Activated CD4-positive, alpha-beta memory T cell treated with anti-CD3 and anti-CD28 coated beads for 36 hours (primary cell): ENCODE results near the gene DUSP5. TPM values are rescaled to one million over a fixed set of nuclear protein-coding genes. Genes with fewer than 3 reads are reported as not detected.

ENCODE experiments used
- CTCF ChIA-PET: fragments of 350-600 bp; sonication (Branson Sonifier 250); formaldehyde crosslinking; loops from one replicate; lab custom pipeline; 2021; ENCODE audit warnings: antibody characterized with exemption, inconsistent platforms; lab: Charles Lee
- POLR2A ChIA-PET: fragments of 350-600 bp; sonication (Branson Sonifier 250); formaldehyde crosslinking; loops from one replicate; lab custom pipeline; 2021; ENCODE audit warnings: antibody characterized with exemption; lab: Charles Lee
- DNase-seq: peaks from one replicate; pipeline ENCODE4 v3.0.0-alpha.2; 2020
- H3K27ac Mint-ChIP-seq: one replicate; pipeline ENCODE4 v1.8.0; 2021; ENCODE audit warnings: mixed read lengths
- H3K27me3 Mint-ChIP-seq: one replicate; pipeline ENCODE4 v1.8.0; 2021; ENCODE audit warnings: mixed read lengths
- H3K36me3 Mint-ChIP-seq: one replicate; pipeline ENCODE4 v1.8.0; 2021; ENCODE audit warnings: mixed read lengths
- H3K4me1 Mint-ChIP-seq: one replicate; pipeline ENCODE4 v1.8.0; 2021; ENCODE audit warnings: low read depth, mixed read lengths
- H3K4me3 Mint-ChIP-seq: one replicate; pipeline ENCODE4 v1.8.0; 2021; ENCODE audit warnings: mild to moderate bottlenecking, mixed read lengths
- H3K9me3 Mint-ChIP-seq: one replicate; pipeline ENCODE4 v1.8.0; 2021; ENCODE audit warnings: mixed read lengths
- intact Hi-C: fragments of 100-400 bp; cut with micrococcal nuclease; formaldehyde crosslinking; loops from one replicate; pipeline ENCODE4 v1.15.1; 2023
- total RNA-seq, 2 experiments: library from RNA; stranded (reverse); gene quantifications; one replicate each; pipeline ENCODE4 v1.2.3, GENCODE V29; 2021

Gene DUSP5
- total RNA-seq, 2 experiments from 2014 or later = 171 to 176 TPM

DNA sequence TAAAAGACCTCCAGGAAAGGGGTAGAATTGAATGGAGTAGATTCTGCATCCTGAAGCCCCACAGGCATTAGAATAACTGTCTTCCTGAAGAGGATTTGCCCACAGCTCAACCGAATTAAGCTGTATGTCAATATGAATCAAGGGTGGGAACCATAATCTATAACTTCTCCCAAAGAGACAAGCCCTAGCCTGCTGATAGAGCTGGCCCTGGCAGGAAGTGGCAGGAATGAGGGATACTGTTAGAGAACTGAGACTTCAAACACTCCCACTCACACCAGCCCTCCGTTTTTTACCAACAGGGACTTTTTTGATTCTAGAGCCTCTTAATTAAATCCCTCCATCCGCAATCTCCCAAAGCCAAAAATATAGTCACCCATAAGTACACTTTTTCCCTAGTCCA is 12.2 kb upstream of the DUSP5 start:
- Mint-ChIP-seq H3K27ac (no peak overlapping the region), H3K36me3 (peaks cover 3% of the 10 kb centered on the region), H3K4me3 (no peak overlapping the region), H3K4me1 (peaks cover 15% of the 10 kb centered on the region), H3K9me3 (no peaks in the 10 kb centered on the region), H3K27me3 (no peaks in the 10 kb centered on the region)
- ChIA-PET CTCF (interaction anchor here (0.6 kb wide), 3 partner anchors 74 to 246 kb away, joined by 3 read pairs; no protein-coding TSS in a partner anchor), POLR2A (no interaction called here)
- DNase-seq = no peak
- intact Hi-C loops = no loop called here

DNA sequence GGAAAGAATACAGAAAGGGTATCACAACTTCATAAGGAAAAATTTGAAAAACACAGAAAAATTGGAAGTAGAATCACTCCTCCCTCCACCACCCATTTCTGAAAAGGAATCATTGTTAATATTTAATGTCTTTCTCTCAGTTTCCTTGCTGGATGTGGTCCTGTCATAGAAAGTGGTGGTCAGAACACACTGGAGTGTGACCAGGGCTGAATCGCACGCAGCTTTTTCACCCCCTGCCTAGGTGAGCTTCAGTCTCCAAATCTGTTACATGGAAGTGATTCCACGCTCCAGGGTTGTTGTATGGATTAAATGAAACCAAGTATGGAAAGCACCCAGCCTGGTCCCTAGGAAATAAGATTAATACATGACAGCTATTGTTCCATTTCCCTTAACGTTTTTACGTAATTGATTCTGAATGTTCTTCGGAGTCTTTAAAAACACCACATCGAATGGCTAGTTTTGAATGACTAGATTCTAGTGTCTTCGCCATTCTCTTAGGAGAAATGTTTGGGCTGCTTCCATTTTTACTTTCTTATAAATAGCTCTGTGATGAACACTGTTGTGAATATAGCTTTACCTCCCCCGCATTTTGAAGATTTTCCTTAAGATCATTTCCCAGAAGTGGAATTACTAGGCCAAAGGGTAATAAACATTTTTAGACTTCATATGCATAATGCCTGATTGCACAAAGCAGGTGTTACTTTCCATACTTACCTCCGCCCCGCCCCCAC is 10.9 kb upstream of the DUSP5 start:
- CTCF ChIA-PET = no interaction called here
- POLR2A ChIA-PET = interaction anchor here (0.6 to 1.2 kb wide), 2 partner anchors 73 to 149 kb away, joined by 4 read pairs; no protein-coding TSS in a partner anchor
- no peaks in the 10 kb centered on the region for H3K9me3 Mint-ChIP-seq
- no peak for DNase-seq
- H3K27me3 Mint-ChIP-seq = no peaks in the 10 kb centered on the region
- intact Hi-C loops = no loop called here
- peaks cover 3% of the 10 kb centered on the region for H3K36me3 Mint-ChIP-seq
- no peak overlapping the region for H3K4me3 Mint-ChIP-seq
- peaks cover 15% of the 10 kb centered on the region for H3K4me1 Mint-ChIP-seq
- H3K27ac Mint-ChIP-seq = no peak overlapping the region

DNA sequence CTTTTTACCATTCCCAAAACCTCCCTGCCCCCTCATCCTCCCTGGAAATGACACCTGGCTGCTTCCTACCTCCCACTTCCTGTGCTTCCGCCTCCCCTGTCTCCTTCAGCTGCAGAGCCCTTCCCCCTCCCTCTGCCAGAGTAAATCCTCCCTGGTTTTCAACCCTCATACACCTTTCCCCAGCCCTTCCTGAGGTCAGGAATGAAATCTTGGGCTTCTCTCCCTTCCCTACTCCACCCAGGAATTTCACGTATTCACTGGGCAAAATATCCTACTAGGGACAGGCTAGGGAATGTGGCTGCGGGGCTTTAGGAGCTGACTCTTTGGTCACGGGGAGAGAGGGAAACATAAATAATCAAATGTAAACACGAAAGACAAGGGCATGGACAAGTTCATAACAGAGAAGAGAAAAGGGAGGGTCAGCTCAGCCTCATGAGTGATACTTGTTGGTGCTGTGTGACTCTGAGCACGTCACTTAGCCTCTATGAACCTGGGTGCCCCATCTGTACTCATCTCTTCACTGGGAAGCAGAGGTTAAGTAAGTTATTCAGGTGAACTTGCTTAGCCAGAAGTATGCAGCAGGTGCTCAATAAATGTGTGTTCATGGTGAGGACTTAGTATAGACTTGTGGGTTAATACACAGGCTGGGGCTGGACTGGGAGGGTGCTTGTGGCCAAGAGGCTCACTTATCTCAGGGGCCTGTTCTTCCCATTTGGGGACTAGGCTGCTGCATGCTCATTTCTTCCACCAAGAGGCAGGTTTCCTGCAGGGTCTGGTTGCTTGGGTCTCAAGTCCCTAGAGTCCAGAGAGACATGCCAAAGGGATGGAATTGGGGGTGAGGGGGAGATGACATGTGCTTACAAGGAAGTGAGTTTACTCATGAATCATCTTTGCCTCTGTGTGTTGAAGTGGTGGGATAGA is 10.0 kb upstream of the DUSP5 start:
- Mint-ChIP-seq H3K4me3 (no peak overlapping the region), H3K27ac (no peak overlapping the region), H3K36me3 (peaks cover 3% of the 10 kb centered on the region), H3K27me3 (no peaks in the 10 kb centered on the region), H3K4me1 (peaks cover 18% of the 10 kb centered on the region), H3K9me3 (no peaks in the 10 kb centered on the region)
- intact Hi-C loops = no loop called here
- DNase-seq = no peak
- CTCF ChIA-PET = interaction anchor here (1.0 kb wide), 1 partner anchor 133 kb away, joined by 4 read pairs; no protein-coding TSS in a partner anchor
- POLR2A ChIA-PET = interaction anchor here (0.6 to 1.2 kb wide), 2 partner anchors 74 to 150 kb away, joined by 4 read pairs; no protein-coding TSS in a partner anchor

DNA sequence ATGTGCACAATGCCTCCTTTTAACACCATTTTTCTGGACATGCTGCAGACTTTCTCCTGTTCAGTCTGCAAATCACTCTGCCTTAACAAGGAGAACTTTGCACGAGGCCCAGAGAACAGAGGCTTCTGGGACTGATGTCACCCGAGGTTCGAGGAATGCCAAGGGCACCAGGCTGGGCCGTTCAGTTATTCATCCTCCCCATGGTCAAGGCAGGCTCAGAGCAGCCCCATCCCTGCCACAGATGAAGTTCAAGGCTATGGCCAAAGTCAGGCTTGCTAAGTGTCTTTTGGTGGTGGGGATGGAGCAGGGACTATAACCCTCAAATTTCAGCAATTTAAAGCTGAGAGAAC is 9.4 kb upstream of the DUSP5 start:
- POLR2A ChIA-PET = no interaction called here
- no peak overlapping the region for H3K27ac Mint-ChIP-seq

DNA sequence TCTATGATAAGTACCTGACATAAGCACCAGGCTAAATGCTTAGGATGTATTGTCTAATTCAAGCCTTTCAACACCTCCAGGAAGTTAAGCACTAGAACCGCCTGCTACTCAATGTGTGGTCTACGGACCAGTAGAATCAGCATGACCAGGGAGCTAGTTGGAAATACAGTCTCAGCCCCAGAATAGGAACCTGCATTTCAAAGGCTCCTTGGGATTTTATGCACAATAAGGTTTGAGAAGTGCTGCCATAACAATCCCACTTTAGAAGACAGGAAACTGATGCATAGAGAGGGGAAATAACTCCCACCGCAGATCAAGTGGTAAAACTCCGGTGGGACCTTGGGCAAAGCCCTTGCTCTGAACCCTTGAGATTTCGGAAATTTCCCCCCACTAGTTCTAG is 8.8 kb upstream of the DUSP5 start:
- CTCF ChIA-PET = interaction anchor here (1.0 kb wide), 1 partner anchor 135 kb away, joined by 4 read pairs; no protein-coding TSS in a partner anchor
- Mint-ChIP-seq H3K4me3 (no peak overlapping the region), H3K27ac (no peak overlapping the region), H3K9me3 (no peaks in the 10 kb centered on the region), H3K4me1 (peaks cover 23% of the 10 kb centered on the region), H3K36me3 (peaks cover 3% of the 10 kb centered on the region), H3K27me3 (no peaks in the 10 kb centered on the region)
- intact Hi-C loops = no loop called here
- no peak for DNase-seq
- POLR2A ChIA-PET = no interaction called here

More for the DNA sequence above, 9.4 kb upstream of the DUSP5 start:
- H3K36me3 Mint-ChIP-seq = peaks cover 3% of the 10 kb centered on the region
- intact Hi-C loops = no loop called here
- H3K27me3 Mint-ChIP-seq = no peaks in the 10 kb centered on the region
- H3K4me3 Mint-ChIP-seq = no peak overlapping the region
- DNase-seq = no peak
- CTCF ChIA-PET = interaction anchor here (1.0 kb wide), 1 partner anchor 134 kb away, joined by 4 read pairs; no protein-coding TSS in a partner anchor
- peaks cover 18% of the 10 kb centered on the region for H3K4me1 Mint-ChIP-seq
- no peaks in the 10 kb centered on the region for H3K9me3 Mint-ChIP-seq

DNA sequence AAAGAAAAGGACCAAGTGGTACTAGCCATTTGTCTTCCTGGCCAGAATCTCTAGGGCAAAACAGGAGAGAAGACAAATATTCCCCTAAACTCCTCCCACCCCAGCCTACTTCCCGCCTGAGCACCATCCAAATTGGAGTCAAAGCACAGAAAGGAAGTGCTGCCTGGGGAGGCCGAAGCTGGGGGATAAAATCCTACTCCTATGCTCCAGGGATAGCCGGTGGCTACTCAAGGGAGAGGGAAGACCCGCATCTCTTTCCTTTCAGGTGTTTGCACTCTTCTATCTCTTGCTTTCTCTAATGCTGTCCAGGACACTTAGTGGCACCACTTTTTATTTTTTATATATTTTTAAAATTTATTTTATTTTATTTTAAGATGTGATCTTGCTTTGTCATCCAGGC is 7.1 kb upstream of the DUSP5 start:
- Mint-ChIP-seq H3K27ac (no peak overlapping the region), H3K9me3 (no peaks in the 10 kb centered on the region), H3K36me3 (peaks cover 4% of the 10 kb centered on the region), H3K4me1 (peaks cover 29% of the 10 kb centered on the region), H3K4me3 (no peak overlapping the region), H3K27me3 (no peaks in the 10 kb centered on the region)
- no peak for DNase-seq
- ChIA-PET CTCF (interaction anchor here (0.7 to 1.2 kb wide), 3 partner anchors 49 to 184 kb away, joined by 3 to 5 read pairs (median 3); no protein-coding TSS in a partner anchor), POLR2A (no interaction called here)
- intact Hi-C loops = no loop called here

DNA sequence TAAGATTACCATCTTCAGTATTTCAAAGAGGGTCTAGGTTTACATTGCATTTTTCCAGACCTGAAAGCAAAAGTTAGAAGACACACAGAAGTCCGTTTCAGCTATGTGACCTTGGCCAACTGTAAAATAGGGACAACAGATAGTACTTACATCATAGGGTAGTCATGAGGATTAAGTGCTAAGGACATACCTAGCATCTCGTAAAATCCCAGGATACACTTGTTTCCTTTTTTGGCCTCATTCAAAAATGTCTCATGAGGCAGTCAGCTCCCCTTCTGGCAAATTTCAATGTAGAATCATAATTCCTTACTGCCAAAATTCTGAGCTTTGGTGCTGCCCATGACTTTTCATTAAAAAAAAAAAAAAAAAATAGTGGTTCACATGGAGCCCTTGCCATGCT is 6.4 kb upstream of the DUSP5 start:
- Mint-ChIP-seq H3K36me3 (peaks cover 10% of the 10 kb centered on the region), H3K27ac (no peak overlapping the region), H3K9me3 (no peaks in the 10 kb centered on the region), H3K4me3 (no peak overlapping the region), H3K27me3 (no peaks in the 10 kb centered on the region), H3K4me1 (peaks cover 36% of the 10 kb centered on the region)
- POLR2A ChIA-PET = interaction anchor here (1.4 kb wide), 2 partner anchors 12 to 136 kb away, joined by 3 to 5 read pairs; no protein-coding TSS in a partner anchor
- no peak for DNase-seq
- CTCF ChIA-PET = interaction anchor here (0.7 to 1.2 kb wide), 3 partner anchors 8 to 184 kb away, joined by 3 to 5 read pairs (median 4); no protein-coding TSS in a partner anchor
- intact Hi-C loops = no loop called here

DNA sequence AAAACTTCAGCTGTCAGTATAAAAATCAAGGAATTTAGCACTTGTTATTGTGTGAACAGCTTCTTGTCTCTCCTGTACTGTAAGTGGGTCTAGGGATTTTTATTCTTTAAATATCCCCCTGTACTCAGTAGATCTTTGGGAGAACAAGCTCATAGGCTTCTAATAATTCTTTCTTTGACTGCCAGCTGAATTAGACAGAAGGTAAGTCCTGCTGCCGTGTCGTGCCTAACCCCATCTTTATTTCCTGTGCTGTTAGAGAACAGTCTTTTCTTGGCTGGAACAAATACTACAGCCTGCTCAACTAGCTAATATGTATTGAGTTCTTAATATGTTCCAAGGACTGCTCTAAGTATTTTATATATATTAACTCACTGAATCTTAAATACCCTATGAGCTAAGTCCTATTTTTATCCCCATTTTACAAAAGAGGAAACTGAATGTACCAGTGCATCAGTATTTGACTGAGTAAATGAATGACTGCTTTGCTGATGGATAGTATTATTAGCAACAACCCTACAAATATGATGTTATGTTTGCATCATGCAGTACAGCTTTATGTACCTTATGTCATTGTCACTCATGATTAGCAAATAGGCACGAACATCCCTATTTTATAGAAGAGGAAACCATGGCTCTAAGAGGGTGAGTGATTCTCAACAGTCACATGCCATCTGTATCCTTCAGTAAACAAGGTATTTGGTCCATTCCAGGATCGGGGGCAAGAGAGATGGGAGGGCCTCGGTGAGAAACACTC is 5.5 kb upstream of the DUSP5 start:
- intact Hi-C loops = no loop called here
- Mint-ChIP-seq H3K9me3 (no peaks in the 10 kb centered on the region), H3K27ac (no peak overlapping the region), H3K27me3 (no peaks in the 10 kb centered on the region), H3K4me3 (no peak overlapping the region), H3K4me1 (peaks cover 33% of the 10 kb centered on the region), H3K36me3 (peaks cover 11% of the 10 kb centered on the region)
- ChIA-PET POLR2A (interaction anchor here (1.4 kb wide), 2 partner anchors 13 to 137 kb away, joined by 3 to 5 read pairs; no protein-coding TSS in a partner anchor), CTCF (interaction anchor here (0.6 to 1.5 kb wide), 4 partner anchors 9 to 185 kb away, joined by 4 to 8 read pairs (median 5); no protein-coding TSS in a partner anchor)
- no peak for DNase-seq

DNA sequence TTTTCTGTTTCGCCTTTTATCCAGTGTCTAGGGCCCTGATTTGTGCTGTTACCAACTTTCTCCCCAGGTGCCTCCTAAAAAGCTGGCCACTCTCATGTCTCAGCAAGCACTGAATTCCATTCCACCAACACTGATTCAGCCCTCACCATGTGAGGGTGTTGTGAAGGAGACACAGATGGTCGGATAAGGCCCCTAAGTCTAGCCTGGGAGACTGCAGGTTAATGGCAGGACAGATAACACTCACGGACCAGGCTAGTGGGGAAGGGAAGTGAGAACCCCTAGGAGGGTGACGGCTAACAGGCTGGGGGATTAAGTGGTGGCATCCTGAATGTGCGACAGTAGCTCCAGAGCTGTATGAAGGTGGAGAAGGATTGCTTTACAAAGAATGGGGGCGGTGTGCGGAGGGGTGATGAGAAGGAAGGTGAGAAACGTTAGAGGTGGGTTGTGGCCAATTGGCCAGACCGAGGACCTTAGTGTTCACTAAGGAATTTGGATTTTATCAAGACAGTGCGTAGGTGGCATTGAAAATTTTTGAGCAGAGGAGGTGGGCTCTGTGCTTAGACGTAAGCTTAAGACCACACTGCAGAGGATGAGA is 3.8 kb upstream of the DUSP5 start:
- intact Hi-C loops = no loop called here
- H3K4me3 Mint-ChIP-seq = no peak overlapping the region
- no peaks in the 10 kb centered on the region for H3K9me3 Mint-ChIP-seq
- H3K4me1 Mint-ChIP-seq = peaks cover 24% of the 10 kb centered on the region
- CTCF ChIA-PET = interaction anchor here (0.6 to 1.1 kb wide), 3 partner anchors 25 to 140 kb away, joined by 3 to 5 read pairs (median 3); no protein-coding TSS in a partner anchor
- DNase-seq = no peak
- POLR2A ChIA-PET = interaction anchor here (1.2 kb wide), 1 partner anchor 139 kb away, joined by 3 read pairs; no protein-coding TSS in a partner anchor
- no peaks in the 10 kb centered on the region for H3K27me3 Mint-ChIP-seq
- no peak overlapping the region for H3K27ac Mint-ChIP-seq
- H3K36me3 Mint-ChIP-seq = peaks cover 17% of the 10 kb centered on the region

DNA sequence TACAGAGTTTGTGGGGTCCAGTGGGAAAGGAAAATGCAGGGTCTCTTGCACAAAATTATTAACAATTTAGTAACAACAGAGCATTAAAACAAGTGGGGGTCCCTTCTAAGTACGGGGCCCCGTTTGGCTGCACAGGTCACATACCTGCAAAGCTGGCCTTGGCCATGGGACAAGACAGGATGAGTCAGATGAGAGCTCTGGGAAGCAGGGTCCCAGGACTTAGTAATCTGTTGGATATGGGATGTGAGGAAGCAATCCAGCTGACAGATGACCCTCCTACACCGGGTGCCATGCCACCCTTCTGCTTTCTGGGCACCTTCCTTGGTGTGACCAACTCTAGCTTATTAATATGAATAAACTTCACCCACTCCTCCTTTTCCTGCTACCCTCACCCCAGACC is 3.2 kb upstream of the DUSP5 start:
- POLR2A ChIA-PET = no interaction called here
- no peak overlapping the region for H3K27ac Mint-ChIP-seq
- intact Hi-C loops = no loop called here
- H3K4me1 Mint-ChIP-seq = peaks cover 24% of the 10 kb centered on the region
- peak overlapping the region; percentile 11 for H3K4me3 Mint-ChIP-seq
- CTCF ChIA-PET = interaction anchor here (0.6 to 1.1 kb wide), 3 partner anchors 25 to 140 kb away, joined by 3 to 5 read pairs (median 3); no protein-coding TSS in a partner anchor
- H3K36me3 Mint-ChIP-seq = peaks cover 23% of the 10 kb centered on the region
- no peaks in the 10 kb centered on the region for H3K27me3 Mint-ChIP-seq
- no peaks in the 10 kb centered on the region for H3K9me3 Mint-ChIP-seq
- no peak for DNase-seq
